Bronchial epithelial cell (primary cell): Measurements from ENCODE around the gene HORMAD2. TPM values are rescaled to one million over a fixed set of nuclear protein-coding genes. Genes with fewer than 3 reads are reported as not detected.

Experiments
- DNase-seq: peaks from one replicate; pipeline ENCODE4 v3.0.0-alpha.2; 2010; ENCODE audit warnings: low read depth
- FAIRE-seq: peaks from 2 replicates; lab custom pipeline; 2011; peaks lifted over from hg19 to GRCh38; lab: Jason Lieb, UNC
- H3K27me3 ChIP-seq: 2 replicates; pipeline ENCODE4 v1.5.1; 2011; ENCODE audit warnings: low read length; ENCODE audit not compliant: control insufficient read depth, insufficient read depth
- H3K36me3 ChIP-seq: 2 replicates; pipeline ENCODE4 v1.5.1; 2011; ENCODE audit warnings: low read length; ENCODE audit not compliant: control insufficient read depth, insufficient read depth
- H3K4me3 ChIP-seq: 2 replicates; pipeline ENCODE4 v1.5.1; 2011; ENCODE audit warnings: mild to moderate bottlenecking, low read depth, low read length, control low read depth
- CTCF ChIP-seq: IDR thresholded peaks from 2 replicates; pipeline ENCODE4 v1.5.1; 2011; ENCODE audit warnings: mild to moderate bottlenecking, moderate library complexity, low read length, control low read depth, inconsistent platforms; ENCODE audit not compliant: insufficient read depth, severe bottlenecking
- total RNA-seq: library from RNA; depleted of rRNA; stranded (reverse); fragments of >200 nt; gene quantifications from 2 replicates; pipeline ENCODE4 v1.2.1, GENCODE V29; 2014

HORMAD2 gene
- total RNA-seq, 1 donor from 2014 or later: not detected

GRCh38 chr22:30062259-30062658 is 18.0 kb upstream of the HORMAD2 start:
- no peak for FAIRE-seq
- no peak for TF ChIP-seq CTCF

GRCh38 chr22:30062950-30063349 is 17.3 kb upstream of the HORMAD2 start:
- Histone ChIP-seq H3K4me3 (no peak overlapping the region), H3K27me3 (no peaks in the 10 kb centered on the region), H3K36me3 (no peaks in the 10 kb centered on the region)
- no peak for FAIRE-seq
- no peak for DNase-seq
- no peak for TF ChIP-seq CTCF

More at GRCh38 chr22:30062259-30062658, 18.0 kb upstream of the HORMAD2 start:
- no peak overlapping the region for H3K4me3 ChIP-seq
- H3K27me3 ChIP-seq: no peaks in the 10 kb centered on the region
- no peaks in the 10 kb centered on the region for H3K36me3 ChIP-seq
- DNase-seq: no peak

GRCh38 chr22:30064172-30064571 is 16.1 kb upstream of the HORMAD2 start:
- no peaks in the 10 kb centered on the region for H3K36me3 ChIP-seq
- no peak for FAIRE-seq
- TF ChIP-seq CTCF: no peak

GRCh38 chr22:30073743-30074142 is 6.5 kb upstream of the HORMAD2 start:
- peak; percentile 15 for DNase-seq
- Histone ChIP-seq H3K27me3 (peaks cover 4% of the 10 kb centered on the region), H3K4me3 (no peak overlapping the region), H3K36me3 (no peaks in the 10 kb centered on the region)
- no peak for FAIRE-seq
- TF ChIP-seq CTCF: no peak

More at GRCh38 chr22:30064172-30064571, 16.1 kb upstream of the HORMAD2 start:
- H3K4me3 ChIP-seq: no peak overlapping the region
- H3K27me3 ChIP-seq: no peaks in the 10 kb centered on the region
- no peak for DNase-seq

- Histone ChIP-seq H3K4me3 (no peak overlapping the region), H3K36me3 (no peaks in the 10 kb centered on the region), H3K27me3 (peaks cover 4% of the 10 kb centered on the region)
- TF ChIP-seq CTCF: no peak
- no peak for FAIRE-seq
- no peak for DNase-seq
These were observed 6.1 kb upstream of the HORMAD2 start for GRCh38 chr22:30074147-30074546.

- H3K4me3 ChIP-seq: no peak overlapping the region
- H3K36me3 ChIP-seq: no peaks in the 10 kb centered on the region
- no peak for DNase-seq
- H3K27me3 ChIP-seq: peaks cover 4% of the 10 kb centered on the region
- no peak for FAIRE-seq
- no peak for TF ChIP-seq CTCF
These were observed 5.3 kb upstream of the HORMAD2 start for GRCh38 chr22:30074994-30075393.
